Activated CD4-positive, alpha-beta T cell treated with anti-CD3 and anti-CD28 coated beads, Interleukin-2, amount 10 ng/mL, durations not matched to agents 7 days and 5 days (primary cell): ENCODE data around the gene NINL. TPM values are rescaled to one million over a fixed set of nuclear protein-coding genes. Genes with fewer than 3 reads are reported as not detected.
A peak's percentile ranks its signal among the peaks of the same experiment; 100 is the strongest.
"Not testable (repeated sequence)": the region's sequence is repeated elsewhere in the genome, so short reads cannot be mapped to it uniquely, and the experiment has no call there.

Experiments
- CTCF ChIA-PET: fragments of 350-600 bp; sonication (Branson Sonifier 250); formaldehyde crosslinking; loops from one replicate; lab custom pipeline; 2021; ENCODE audit warnings: antibody characterized with exemption; lab: Charles Lee
- POLR2A ChIA-PET: fragments of 350-600 bp; sonication (Branson Sonifier 250); formaldehyde crosslinking; loops from one replicate; lab custom pipeline; 2021; ENCODE audit warnings: antibody characterized with exemption; lab: Charles Lee
- DNase-seq: peaks from one replicate; pipeline ENCODE4 v3.0.0-alpha.2; 2020
- H3K27ac Mint-ChIP-seq: one replicate; pipeline ENCODE4 v1.8.0; 2021; ENCODE audit warnings: mild to moderate bottlenecking, moderate library complexity, mixed read lengths
- H3K27me3 Mint-ChIP-seq: one replicate; pipeline ENCODE4 v1.8.0; 2021; ENCODE audit warnings: mixed read lengths
- H3K36me3 Mint-ChIP-seq: one replicate; pipeline ENCODE4 v1.8.0; 2021; ENCODE audit warnings: low read depth, mixed read lengths
- H3K4me1 Mint-ChIP-seq: one replicate; pipeline ENCODE4 v1.8.0; 2021; ENCODE audit warnings: mixed read lengths
- H3K4me3 Mint-ChIP-seq: one replicate; pipeline ENCODE4 v1.8.0; 2021; ENCODE audit warnings: mild to moderate bottlenecking, moderate library complexity, mixed read lengths
- H3K9me3 Mint-ChIP-seq: one replicate; pipeline ENCODE4 v1.8.0; 2021; ENCODE audit warnings: mixed read lengths
- total RNA-seq, 2 experiments: library from RNA; stranded (reverse); gene quantifications; one replicate each; pipeline ENCODE4 v1.2.3, GENCODE V29; 2021

The NINL gene
- total RNA-seq, 2 experiments from 2014 or later, result 2.3 to 3.7 TPM

- Mint-ChIP-seq H3K4me1 (no peaks in the 10 kb centered on the region), H3K9me3 (peaks cover 25% of the 10 kb centered on the region), H3K27ac (no peak overlapping the region), H3K27me3 (no peaks in the 10 kb centered on the region), H3K4me3 (no peak overlapping the region), H3K36me3 (peaks cover 23% of the 10 kb centered on the region)
- no peak for DNase-seq
- ChIA-PET CTCF (no interaction called here), POLR2A (no interaction called here)
Observed at GRCh38 chr20:25510721-25511120, 74.6 kb downstream of the NINL start.

- H3K9me3 Mint-ChIP-seq, result peaks cover 22% of the 10 kb centered on the region
- H3K4me1 Mint-ChIP-seq, result no peaks in the 10 kb centered on the region
- CTCF ChIA-PET, result no interaction called here
- no peak for DNase-seq
- POLR2A ChIA-PET, result no interaction called here
- H3K27me3 Mint-ChIP-seq, result no peaks in the 10 kb centered on the region
- H3K36me3 Mint-ChIP-seq, result peaks cover 20% of the 10 kb centered on the region
- H3K27ac Mint-ChIP-seq, result no peak overlapping the region
- no peak overlapping the region for H3K4me3 Mint-ChIP-seq
Observed at GRCh38 chr20:25510202-25510601, 75.1 kb downstream of the NINL start.

GRCh38 chr20:25509084-25509483 lies 76.2 kb downstream of the NINL start:
- Mint-ChIP-seq H3K4me1 (no peaks in the 10 kb centered on the region), H3K36me3 (peaks cover 12% of the 10 kb centered on the region), H3K27ac (peak overlapping the region; percentile 20), H3K27me3 (no peaks in the 10 kb centered on the region), H3K9me3 (peaks cover 11% of the 10 kb centered on the region), H3K4me3 (no peak overlapping the region)
- DNase-seq, result no peak
- POLR2A ChIA-PET, result no interaction called here
- CTCF ChIA-PET, result no interaction called here

GRCh38 chr20:25508083-25508770 lies 77.1 kb downstream of the NINL start:
- no peak for DNase-seq
- Mint-ChIP-seq H3K27ac (no peak overlapping the region), H3K9me3 (peaks cover 5% of the 10 kb centered on the region), H3K4me3 (no peak overlapping the region), H3K27me3 (no peaks in the 10 kb centered on the region), H3K4me1 (no peaks in the 10 kb centered on the region), H3K36me3 (peaks cover 9% of the 10 kb centered on the region)
- ChIA-PET POLR2A (no interaction called here), CTCF (no interaction called here)

- Mint-ChIP-seq H3K27ac (peak overlapping the region; percentile 10), H3K4me1 (no peaks in the 10 kb centered on the region), H3K27me3 (no peaks in the 10 kb centered on the region), H3K4me3 (no peak overlapping the region), H3K36me3 (peaks cover 3% of the 10 kb centered on the region), H3K9me3 (no peaks in the 10 kb centered on the region)
- no peak for DNase-seq
- POLR2A ChIA-PET, result no interaction called here
- CTCF ChIA-PET, result no interaction called here
Observed at GRCh38 chr20:25507385-25508082, 77.8 kb downstream of the NINL start.

DNA sequence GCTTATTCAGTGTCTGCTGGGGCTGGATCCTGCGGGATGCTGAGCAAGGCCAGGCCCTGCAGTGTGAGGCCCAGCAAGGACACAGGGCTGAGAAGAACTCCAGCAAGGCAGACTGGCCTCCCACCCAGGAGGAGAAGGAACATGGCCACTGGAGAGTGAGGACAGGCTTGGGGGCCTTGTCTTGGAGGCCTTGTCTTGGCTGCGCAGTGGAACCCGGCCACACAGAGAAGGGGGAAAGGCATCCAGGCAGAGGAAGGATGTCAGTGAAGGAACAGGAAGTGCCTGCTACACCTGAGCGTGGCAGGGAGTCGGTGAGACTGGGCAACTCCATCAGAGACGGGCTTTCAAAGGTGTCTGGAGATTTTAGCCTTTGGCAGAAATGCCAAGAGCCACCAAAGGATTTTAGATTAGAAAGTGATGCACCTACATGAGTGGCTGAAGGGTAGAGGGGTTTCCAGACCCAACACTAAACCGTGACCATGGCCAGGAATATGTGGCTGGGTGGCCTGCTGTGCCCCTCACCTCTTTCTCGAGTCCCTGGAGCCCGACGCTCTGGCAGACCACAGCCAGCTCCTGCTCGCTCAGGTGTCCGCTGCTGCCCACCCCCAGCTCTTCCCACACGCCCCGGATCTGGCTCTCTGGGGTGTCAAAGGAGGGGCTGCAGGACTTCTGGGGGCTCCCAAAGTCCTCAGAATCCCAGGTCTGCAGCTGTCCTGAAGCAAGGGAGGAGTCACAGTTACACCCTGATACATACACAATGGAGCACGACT lies 80.8 kb downstream of the NINL start:
- H3K27ac Mint-ChIP-seq, result no peak overlapping the region
- no peaks in the 10 kb centered on the region for H3K36me3 Mint-ChIP-seq
- DNase-seq, result no peak
- no peak overlapping the region for H3K4me3 Mint-ChIP-seq
- H3K4me1 Mint-ChIP-seq, result no peaks in the 10 kb centered on the region
- POLR2A ChIA-PET, result no interaction called here
- H3K9me3 Mint-ChIP-seq, result no peaks in the 10 kb centered on the region
- no peaks in the 10 kb centered on the region for H3K27me3 Mint-ChIP-seq
- CTCF ChIA-PET, result no interaction called here

DNA sequence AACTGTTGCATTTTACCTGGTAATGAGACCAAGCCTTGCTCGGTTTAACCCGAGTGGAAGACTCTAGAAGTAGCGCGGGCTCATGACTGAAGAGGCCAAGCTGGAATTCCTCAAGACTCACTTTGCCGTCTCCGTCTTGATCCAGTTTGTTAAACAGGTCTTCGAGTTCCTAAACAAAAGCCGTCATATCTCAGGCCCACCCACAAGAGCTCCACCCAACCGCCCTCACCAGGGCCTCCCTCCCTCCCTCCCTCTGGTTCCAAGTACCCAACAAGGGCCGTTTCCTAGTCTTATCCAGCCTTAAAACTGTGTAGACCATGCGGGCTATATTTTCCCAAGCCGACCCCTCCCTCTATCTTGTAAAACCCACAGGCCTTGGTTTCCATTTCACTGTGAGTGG lies 81.4 kb downstream of the NINL start:
- no peaks in the 10 kb centered on the region for H3K9me3 Mint-ChIP-seq
- DNase-seq, result no peak
- ChIA-PET POLR2A (no interaction called here), CTCF (no interaction called here)
- H3K27ac Mint-ChIP-seq, result no peak overlapping the region
- no peaks in the 10 kb centered on the region for H3K4me1 Mint-ChIP-seq
- no peaks in the 10 kb centered on the region for H3K27me3 Mint-ChIP-seq
- no peaks in the 10 kb centered on the region for H3K36me3 Mint-ChIP-seq
- no peak overlapping the region for H3K4me3 Mint-ChIP-seq

DNA sequence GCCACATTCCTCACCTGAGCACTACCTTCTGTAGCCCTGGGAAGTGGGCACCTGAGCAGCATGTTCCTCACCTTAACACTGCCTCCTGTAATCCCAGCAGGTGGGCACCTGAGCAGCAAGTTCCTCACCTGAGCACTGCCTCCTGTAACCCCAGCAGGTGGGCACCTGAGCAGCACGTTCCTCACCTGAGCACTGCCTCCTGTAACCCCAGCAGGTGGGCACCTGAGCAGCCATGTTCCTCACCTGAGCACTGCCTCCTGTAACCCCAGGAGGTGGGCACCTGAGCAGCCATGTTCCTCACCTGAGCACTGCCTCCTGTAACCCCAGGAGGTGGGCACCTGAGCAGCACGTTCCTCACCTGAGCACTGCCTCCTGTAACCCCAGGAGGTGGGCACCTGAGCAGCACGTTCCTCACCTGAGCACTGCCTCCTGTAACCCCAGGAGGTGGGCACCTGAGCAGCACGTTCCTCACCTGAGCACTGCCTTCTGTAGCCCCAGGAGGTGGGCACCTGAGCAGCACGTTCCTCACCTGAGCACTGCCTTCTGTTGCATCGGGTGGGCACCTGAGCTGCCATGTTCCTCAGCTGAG lies 82.2 kb downstream of the NINL start:
- H3K4me3 Mint-ChIP-seq, H3K4me1 Mint-ChIP-seq, POLR2A ChIA-PET, H3K9me3 Mint-ChIP-seq, H3K27ac Mint-ChIP-seq, H3K36me3 Mint-ChIP-seq, CTCF ChIA-PET, DNase-seq, H3K27me3 Mint-ChIP-seq: not testable (repeated sequence)

GRCh38 chr20:25500880-25501351 lies 84.4 kb downstream of the NINL start:
- H3K36me3 Mint-ChIP-seq, result no peaks in the 10 kb centered on the region
- H3K27ac Mint-ChIP-seq, result no peak overlapping the region
- DNase-seq, result no peak

DNA sequence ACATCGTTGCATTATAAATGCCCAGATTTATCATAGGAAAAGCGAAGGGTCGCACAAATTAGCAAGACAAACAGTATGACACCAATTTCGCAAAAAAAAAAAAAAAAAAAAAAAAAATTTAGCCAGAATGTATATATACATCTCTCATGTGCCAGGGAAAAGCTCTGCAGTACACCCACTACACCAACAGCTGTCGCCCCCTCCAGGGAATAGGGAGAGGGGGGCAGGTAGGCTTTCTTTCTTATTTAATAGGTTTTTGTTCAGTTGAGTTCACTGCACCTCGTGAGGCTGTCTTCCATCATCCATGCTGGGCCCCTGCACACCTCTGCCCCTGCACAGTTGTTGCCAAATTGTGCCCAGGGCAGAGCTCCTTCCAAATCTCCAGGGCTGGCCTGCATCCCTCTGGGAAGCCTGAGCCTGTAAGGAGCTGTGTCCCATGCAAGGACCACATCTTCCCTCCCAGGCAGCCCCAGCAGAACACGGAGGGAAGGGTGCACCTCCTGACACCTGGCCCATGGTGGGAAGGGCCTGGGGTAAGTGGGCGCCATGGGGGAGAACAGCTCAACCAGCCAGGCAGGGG lies 85.4 kb downstream of the NINL start:
- Mint-ChIP-seq H3K27me3 (no peaks in the 10 kb centered on the region), H3K27ac (no peak overlapping the region), H3K4me3 (no peak overlapping the region), H3K36me3 (no peaks in the 10 kb centered on the region), H3K4me1 (no peaks in the 10 kb centered on the region), H3K9me3 (no peaks in the 10 kb centered on the region)
- ChIA-PET POLR2A (no interaction called here), CTCF (no interaction called here)
- no peak for DNase-seq

More at GRCh38 chr20:25500880-25501351, 84.4 kb downstream of the NINL start:
- Mint-ChIP-seq H3K4me1 (no peaks in the 10 kb centered on the region), H3K4me3 (no peak overlapping the region), H3K27me3 (no peaks in the 10 kb centered on the region), H3K9me3 (no peaks in the 10 kb centered on the region)
- POLR2A ChIA-PET, result no interaction called here
- CTCF ChIA-PET, result no interaction called here

- no peaks in the 10 kb centered on the region for H3K27me3 Mint-ChIP-seq
- CTCF ChIA-PET, result no interaction called here
- no peak overlapping the region for H3K4me3 Mint-ChIP-seq
- no peak overlapping the region for H3K27ac Mint-ChIP-seq
- H3K4me1 Mint-ChIP-seq, result no peaks in the 10 kb centered on the region
- H3K9me3 Mint-ChIP-seq, result no peaks in the 10 kb centered on the region
- H3K36me3 Mint-ChIP-seq, result no peaks in the 10 kb centered on the region
- DNase-seq, result no peak
- POLR2A ChIA-PET, result no interaction called here
Observed at GRCh38 chr20:25499031-25499430, 86.3 kb downstream of the NINL start.

DNA sequence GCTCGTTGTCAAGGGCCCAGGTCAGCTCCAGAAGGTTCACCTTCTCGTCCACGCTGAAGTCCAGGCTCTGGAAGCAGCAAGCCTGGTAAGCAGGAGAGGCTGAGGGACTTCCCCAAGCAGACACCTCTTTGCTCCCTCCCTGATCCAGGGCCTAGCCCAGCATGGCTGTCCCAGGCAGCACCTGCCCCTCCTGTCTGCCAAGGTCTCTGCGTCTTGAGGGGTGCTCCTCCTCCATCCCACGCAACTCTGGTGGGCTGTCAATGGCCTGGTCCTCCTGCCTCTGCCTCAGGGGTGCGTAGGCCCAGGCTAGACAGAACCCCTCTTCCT lies 87.1 kb downstream of the NINL start:
- Mint-ChIP-seq H3K27me3 (no peaks in the 10 kb centered on the region), H3K36me3 (no peaks in the 10 kb centered on the region), H3K9me3 (no peaks in the 10 kb centered on the region), H3K27ac (no peak overlapping the region), H3K4me1 (no peaks in the 10 kb centered on the region), H3K4me3 (no peak overlapping the region)
- DNase-seq, result no peak
- CTCF ChIA-PET, result no interaction called here
- POLR2A ChIA-PET, result no interaction called here
